Panc1 (cell line): ENCODE measurements around the gene IFT122. TPM values are rescaled to one million over a fixed set of nuclear protein-coding genes. Genes with fewer than 3 reads are reported as not detected.
"Not testable (repeated sequence)": the region's sequence is repeated elsewhere in the genome, so short reads cannot be mapped to it uniquely, and the experiment has no call there.

Source experiments
- ATAC-seq: fragments of 200-7000 bp; cut with Tn5 transposase; 2 replicates; pipeline ENCODE4 v1.9.1; 2020; ENCODE audit warnings: mild to moderate bottlenecking, moderate library complexity
- BruUV-seq: library from RNA; stranded (reverse); fragments of 400-500 nt; replicated peaks from 2 replicates; lab custom pipeline; 2021; lab: Mats Ljungman, UMichigan
- CTCF ChIA-PET: fragments of 300-600 bp; sonication (Branson Sonifier 250); formaldehyde crosslinking; loops from one replicate; lab custom pipeline; 2022; ENCODE audit warnings: antibody characterized with exemption; lab: Charles Lee
- POLR2A ChIA-PET: fragments of 300-600 bp; sonication (Branson Sonifier 250); formaldehyde crosslinking; loops from one replicate; lab custom pipeline; 2022; ENCODE audit warnings: antibody characterized with exemption; lab: Charles Lee
- DNase-seq: peaks from one replicate; pipeline ENCODE4 v3.0.0-alpha.2; 2010; ENCODE audit warnings: low read depth, low spot score
- H3K27ac ChIP-seq: 2 replicates; pipeline ENCODE4 v1.5.1; 2011; ENCODE audit warnings: mild to moderate bottlenecking, low read length, inconsistent platforms
- H3K27me3 ChIP-seq: fragments of 200-500 bp; sonication (Bioruptor generic); 2 replicates; pipeline ENCODE4 v1.6.0; 2014; ENCODE audit warnings: low read length, inconsistent platforms; ENCODE audit not compliant: control insufficient read depth, insufficient read depth
- H3K36me3 ChIP-seq: fragments of 200-500 bp; sonication (Bioruptor generic); 2 replicates; pipeline ENCODE4 v1.5.1; 2014; ENCODE audit warnings: inconsistent platforms, mild to moderate bottlenecking, low read length, moderate library complexity; ENCODE audit not compliant: control insufficient read depth, insufficient read depth
- H3K4me1 ChIP-seq: 2 replicates; pipeline ENCODE4 v1.5.1; 2011; ENCODE audit warnings: inconsistent platforms, mild to moderate bottlenecking, low read length, moderate library complexity; ENCODE audit not compliant: control insufficient read depth, insufficient read depth
- H3K4me3 ChIP-seq, 2 experiments: 2 replicates each; pipeline ENCODE4 v1.5.1; 2011 to 2012; ENCODE audit warnings: low read depth in 2 of 2, low read length in 2 of 2, mild to moderate bottlenecking in 2 of 2, inconsistent platforms in 1 of 2, moderate library complexity in 1 of 2
- H3K9me3 ChIP-seq: fragments of 200-500 bp; sonication (Bioruptor generic); 2 replicates; pipeline ENCODE4 v1.5.1; 2014; ENCODE audit warnings: low read depth, mild to moderate bottlenecking, inconsistent platforms, low read length, moderate library complexity; ENCODE audit not compliant: control insufficient read depth, insufficient read depth
- TCF7L2 ChIP-seq: IDR thresholded peaks from 2 replicates; pipeline ENCODE4 v1.6.1; 2011; ENCODE audit warnings: mild to moderate bottlenecking, low read depth, low read length, inconsistent platforms
- in situ Hi-C: cut with HindIII; loops from 2 replicates; pipeline ENCODE4 v1.10.0; 2016; ENCODE audit warnings: low sequenced_read_pairs, low pct_unique_long_range_greater_than_20kb
- intact Hi-C: fragments of 100-400 bp; cut with micrococcal nuclease; formaldehyde crosslinking; loops from one replicate; pipeline ENCODE4 v1.10.0; 2022; ENCODE audit not compliant: unreplicated experiment
- total RNA-seq: library from RNA; stranded (reverse); gene quantifications from one replicate; pipeline ENCODE4 v1.2.1, GENCODE V29; 2021; ENCODE audit not compliant: unreplicated experiment

IFT122 gene
- total RNA-seq, 1 experiment from 2014 or later: 52.4 TPM

DNA sequence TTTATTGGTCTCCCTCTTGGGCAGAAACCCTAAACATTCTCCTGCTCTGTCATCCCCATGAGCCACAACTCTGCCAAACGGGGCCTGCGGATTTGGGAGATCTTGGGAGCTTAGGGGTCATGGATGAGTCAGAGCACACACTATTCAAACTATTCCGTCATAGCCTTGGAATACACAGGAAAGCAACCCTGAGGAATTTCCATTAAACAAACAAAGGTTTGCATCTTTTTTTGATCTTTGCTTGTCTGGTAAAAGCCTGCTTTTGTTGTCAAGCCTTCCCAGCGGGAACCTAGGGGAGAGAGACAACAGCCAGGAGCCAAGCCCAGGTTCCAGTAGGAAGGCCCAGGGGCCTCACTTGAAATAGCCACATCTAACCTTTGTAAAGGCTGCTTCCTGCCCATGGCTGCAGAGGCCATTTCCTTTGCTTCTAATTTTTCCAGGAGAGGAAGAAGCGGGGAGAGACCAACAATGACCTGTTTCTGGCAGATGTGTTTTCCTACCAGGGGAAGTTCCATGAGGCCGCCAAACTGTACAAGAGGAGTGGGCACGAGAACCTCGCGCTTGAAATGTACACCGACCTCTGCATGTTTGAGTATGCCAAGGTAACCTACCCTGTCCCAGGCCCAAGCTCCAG, 55.1 kb downstream of the IFT122 start:
- intact Hi-C loops, H3K4me1 ChIP-seq, H3K4me3 ChIP-seq, CTCF ChIA-PET, BruUV-seq, H3K9me3 ChIP-seq, H3K36me3 ChIP-seq, in situ Hi-C loops, POLR2A ChIA-PET, H3K27me3 ChIP-seq: not testable (repeated sequence)
- 0 out of 2 replicates have a peak overlapping the region, but pooled peaks have one; percentile 29 for H3K27ac ChIP-seq
- 0 out of 2 replicates have a peak, but pooled peaks have one; percentile 29 for TF ChIP-seq TCF7L2
- ATAC-seq (peak; percentile 79), DNase-seq (peak; percentile 20)

DNA sequence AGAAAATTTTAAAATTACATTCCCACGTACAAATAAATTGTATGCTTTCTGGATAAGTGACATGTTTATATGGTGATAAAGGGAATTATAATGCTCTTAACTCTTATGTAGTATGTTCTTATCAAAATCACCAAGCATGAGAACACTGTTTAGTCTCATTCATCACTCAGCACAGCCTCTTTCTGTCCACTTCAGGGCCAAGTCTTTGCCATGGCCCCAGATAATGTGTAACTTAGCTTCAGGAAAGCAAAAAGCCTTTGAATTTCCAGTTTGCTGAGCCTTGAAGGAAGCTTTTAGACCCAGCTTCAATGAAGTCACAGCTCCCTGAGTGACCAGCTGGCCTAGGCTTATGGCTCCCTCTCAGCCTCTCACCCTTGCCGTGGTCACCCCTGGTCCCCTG, 57.9 kb downstream of the IFT122 start:
- BruUV-seq, DNase-seq, in situ Hi-C loops, H3K4me3 ChIP-seq, intact Hi-C loops, H3K27ac ChIP-seq, POLR2A ChIA-PET, CTCF ChIA-PET, H3K27me3 ChIP-seq, ATAC-seq, H3K36me3 ChIP-seq, H3K4me1 ChIP-seq, H3K9me3 ChIP-seq: not testable (repeated sequence)

DNA sequence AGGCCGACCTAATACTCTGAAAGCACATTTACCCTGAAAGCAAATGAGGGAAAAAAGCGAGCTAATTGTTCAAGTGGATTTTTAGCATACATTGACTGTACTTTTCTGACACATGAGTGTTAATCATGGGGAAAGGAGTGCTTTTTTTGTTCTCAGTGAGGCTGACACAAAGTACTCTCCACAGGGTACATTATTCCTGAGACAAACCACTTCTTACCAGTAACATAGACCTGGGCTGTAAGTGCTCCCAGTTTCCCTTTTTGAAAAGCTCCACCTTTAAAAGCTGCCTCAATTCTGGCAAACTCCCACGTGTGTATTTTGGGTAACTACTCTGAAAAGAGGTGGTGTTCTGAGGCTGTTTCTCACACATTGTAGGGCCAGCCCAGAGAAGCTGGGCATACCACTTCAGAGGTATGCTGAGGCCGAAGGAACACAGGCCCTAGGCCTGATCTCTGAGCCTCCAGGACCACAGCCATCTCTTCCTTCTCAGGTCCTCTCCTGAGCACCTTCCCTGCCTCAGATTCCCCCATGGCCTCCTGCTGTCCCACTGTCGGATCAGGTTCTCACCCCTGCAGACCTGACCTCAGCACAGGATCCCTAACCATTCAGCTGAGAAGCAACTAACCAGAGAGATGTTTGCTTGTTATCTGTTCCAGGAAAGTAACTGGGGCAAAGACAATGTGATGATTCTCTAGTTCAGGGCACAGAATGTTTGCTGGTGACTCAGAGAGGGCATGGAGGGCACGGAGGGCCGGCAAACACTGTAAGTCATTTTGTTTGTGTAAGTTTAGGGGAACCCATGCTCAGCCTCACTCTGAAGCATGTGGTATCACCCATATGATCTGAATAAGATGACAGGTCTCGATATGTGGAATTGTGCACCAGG, 58.8 kb downstream of the IFT122 start:
- H3K27me3 ChIP-seq, in situ Hi-C loops, BruUV-seq, H3K36me3 ChIP-seq, intact Hi-C loops, POLR2A ChIA-PET, H3K9me3 ChIP-seq, H3K27ac ChIP-seq, H3K4me1 ChIP-seq, DNase-seq, H3K4me3 ChIP-seq, ATAC-seq, CTCF ChIA-PET: not testable (repeated sequence)

DNA sequence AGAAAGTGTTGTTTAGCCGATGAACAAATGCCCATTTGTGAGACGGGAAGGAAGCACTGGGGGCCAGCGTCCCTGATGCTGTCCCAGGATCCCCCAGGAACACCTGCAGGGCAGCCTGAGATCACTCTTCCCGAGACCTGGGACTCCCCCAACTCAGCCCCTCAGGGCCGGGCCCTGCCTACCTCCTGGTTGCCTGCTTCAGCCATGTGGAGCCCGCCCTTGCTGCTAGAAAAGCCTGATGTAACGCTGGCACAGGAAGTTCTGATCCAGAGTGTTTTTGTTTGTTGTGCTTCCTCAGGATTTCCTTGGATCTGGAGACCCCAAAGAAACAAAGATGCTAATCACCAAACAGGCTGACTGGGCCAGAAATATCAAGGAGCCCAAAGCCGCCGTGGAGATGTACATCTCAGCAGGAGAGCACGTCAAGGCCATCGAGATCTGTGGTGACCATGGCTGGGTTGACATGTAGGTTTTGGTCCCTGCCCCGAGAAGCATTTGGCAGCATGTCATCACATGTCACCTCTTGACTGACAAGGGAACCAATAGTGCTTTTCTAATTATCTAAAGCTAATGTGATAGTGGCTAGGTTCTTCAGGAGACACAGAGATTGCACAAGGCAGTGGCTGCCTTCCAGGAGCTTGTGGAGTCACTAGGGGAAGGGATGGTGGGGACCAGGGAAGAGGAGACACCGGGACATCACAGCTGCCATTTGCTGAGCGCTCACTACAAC, 59.7 kb downstream of the IFT122 start:
- CTCF ChIA-PET, intact Hi-C loops, ATAC-seq, H3K9me3 ChIP-seq, H3K4me1 ChIP-seq, H3K36me3 ChIP-seq, H3K27me3 ChIP-seq, BruUV-seq, H3K4me3 ChIP-seq, in situ Hi-C loops, POLR2A ChIA-PET, DNase-seq, H3K27ac ChIP-seq: not testable (repeated sequence)
